NCI-H526 treated with DMSO at 0.1 percent for 48 hours (cell line): ENCODE results near the gene SEMA4F.

Experiments used
- DNase-seq: peaks from one replicate; lab custom pipeline; 2025; lab: John Stamatoyannopoulos, UW

SEMA4F gene

GRCh38 chr2:74659462-74659861, 5.4 kb downstream of the SEMA4F start:
- no peak for DNase-seq

DNA sequence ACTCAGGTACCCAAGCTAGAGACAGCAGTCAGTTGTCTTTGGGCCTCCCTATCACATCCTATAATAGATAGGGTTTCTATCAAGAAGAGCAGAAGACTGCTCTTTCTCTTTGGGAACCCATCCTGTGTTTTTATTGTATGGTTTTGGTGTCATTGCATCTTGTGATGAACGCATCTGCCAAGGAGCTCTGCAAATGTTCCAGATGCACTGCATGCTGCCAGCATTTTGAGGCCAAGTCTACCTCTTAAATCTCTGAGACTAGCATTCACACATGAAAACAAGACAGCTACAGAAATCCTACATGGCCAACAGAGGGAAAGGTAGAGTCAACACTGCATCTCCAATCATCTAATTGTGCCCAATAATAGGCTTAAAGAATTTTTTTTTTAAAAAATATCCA, 14.0 kb downstream of the SEMA4F start:
- no peak for DNase-seq

GRCh38 chr2:74670263-74670662, 16.2 kb downstream of the SEMA4F start:
- DNase-seq: no peak

DNA sequence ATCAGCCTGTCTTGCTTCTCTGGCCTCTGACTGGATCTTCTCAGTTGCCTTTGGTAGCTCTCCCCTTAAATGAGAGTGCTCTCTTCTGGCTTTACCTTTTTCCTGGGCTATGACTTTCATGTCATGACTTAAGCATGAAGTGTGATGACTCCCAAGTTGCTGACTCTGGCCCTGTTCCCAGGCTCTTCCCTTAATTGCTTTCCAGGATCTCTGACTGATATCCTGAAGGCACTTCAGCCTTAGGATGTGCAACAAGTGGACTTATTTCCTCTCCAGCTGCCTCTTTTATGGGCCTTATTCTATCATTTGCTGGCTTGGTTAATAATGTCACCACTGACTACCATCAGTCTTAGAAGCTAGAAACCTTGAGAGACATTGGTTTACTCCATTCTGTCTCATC, 17.4 kb downstream of the SEMA4F start:
- DNase-seq: no peak

DNA sequence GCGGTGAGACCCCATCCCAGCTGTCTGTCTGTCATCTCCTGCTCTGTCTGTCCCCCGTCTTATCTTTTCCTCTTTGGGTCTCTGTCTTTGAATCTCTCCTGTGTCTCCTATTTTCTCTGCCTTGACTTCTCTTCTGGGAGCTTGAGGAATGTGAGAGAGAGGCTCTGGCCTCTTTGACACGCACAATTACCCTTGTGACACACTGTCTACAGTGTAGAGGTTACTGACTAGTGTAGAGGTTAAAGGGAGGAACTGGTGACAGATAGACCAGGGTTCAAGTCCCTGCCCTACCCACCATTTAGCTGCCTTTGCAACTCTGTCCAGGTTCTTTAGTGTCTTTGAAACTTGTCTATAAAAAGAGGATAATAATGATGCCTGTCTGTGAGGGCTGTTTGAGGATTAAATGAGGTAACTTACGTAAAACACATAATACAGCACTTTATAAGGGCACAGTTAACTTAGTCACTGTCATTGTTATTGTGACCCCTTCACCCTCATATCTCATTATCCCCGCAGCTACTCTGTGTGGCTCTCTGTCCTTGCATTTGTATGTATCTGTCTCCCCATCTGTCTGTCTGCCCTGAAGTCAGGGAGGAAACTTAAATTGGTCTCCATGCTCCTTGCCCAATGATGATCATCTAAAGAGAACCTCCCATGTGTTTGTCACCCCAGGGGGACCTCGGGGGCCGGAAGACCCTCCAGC, 19.9 kb downstream of the SEMA4F start:
- no peak for DNase-seq

DNA sequence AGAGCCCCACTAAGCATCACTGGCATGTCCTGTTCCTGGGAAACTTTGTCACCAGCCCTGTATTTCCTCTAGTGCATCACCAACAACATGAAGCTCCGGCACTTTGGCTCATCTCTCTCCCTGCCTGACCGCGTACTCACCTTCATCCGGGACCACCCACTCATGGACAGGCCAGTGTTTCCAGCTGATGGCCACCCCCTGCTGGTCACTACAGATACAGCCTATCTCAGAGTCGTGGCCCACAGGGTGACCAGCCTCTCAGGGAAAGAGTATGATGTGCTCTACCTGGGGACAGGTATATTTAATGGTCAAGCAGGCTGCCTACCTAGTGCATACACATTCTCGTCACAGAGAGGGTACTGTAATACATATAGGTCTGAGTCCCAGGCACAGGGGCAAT, 21.0 kb downstream of the SEMA4F start:
- DNase-seq: no peak

- DNase-seq: no peak
These were observed 22.3 kb downstream of the SEMA4F start for GRCh38 chr2:74676331-74676730.

GRCh38 chr2:74679615-74680014, 25.6 kb downstream of the SEMA4F start:
- no peak for DNase-seq

- no peak for DNase-seq
These were observed 28.5 kb downstream of the SEMA4F start for GRCh38 chr2:74682501-74682900.

- no peak for DNase-seq
These were observed 31.4 kb downstream of the SEMA4F start for GRCh38 chr2:74685408-74685807.

- no peak for DNase-seq
These were observed 34.8 kb downstream of the SEMA4F start for GRCh38 chr2:74688881-74689280.

- DNase-seq: no peak
These were observed 35.6 kb downstream of the SEMA4F start for GRCh38 chr2:74689671-74690070.

DNA sequence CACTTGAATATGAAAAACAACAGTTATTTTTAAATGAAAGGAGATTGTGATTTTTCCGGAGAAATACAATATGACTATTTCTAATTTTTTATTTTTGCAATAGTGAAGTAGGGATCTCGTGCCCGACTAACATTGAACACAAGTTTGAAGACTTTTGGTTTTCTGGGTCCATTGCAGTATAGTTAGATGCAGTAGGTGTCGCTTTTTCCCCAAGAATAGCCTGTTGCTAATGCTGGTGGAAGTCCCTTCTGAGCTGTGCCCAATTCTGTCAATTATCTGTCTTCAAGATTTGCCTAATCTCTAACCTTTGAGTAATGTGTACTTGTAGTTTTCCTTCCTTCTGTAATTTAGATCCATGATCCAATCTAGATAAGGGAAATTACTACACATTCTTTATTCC, 36.5 kb downstream of the SEMA4F start:
- peak; percentile 43 for DNase-seq

DNA sequence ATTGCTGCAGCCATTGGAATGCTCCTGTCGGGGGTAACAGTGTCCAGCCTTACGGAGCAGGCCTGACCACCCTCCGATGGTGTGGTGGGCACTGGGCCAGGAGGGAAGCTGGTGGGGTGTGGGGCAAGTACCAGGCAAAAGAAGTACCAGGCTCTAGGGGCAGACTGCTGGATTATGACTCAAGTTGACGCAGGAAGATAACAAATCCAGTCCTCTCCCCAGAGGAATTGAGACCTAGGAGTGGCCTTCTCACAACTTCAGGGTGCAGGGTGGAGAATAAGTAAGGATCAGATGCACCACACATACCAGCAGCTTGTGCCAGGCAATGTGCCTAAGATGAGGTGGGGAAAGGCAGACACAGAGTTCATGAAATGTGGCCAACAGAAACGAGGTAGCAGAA, 37.9 kb downstream of the SEMA4F start:
- no peak for DNase-seq

GRCh38 chr2:74693213-74693612, 39.2 kb downstream of the SEMA4F start:
- no peak for DNase-seq

DNA sequence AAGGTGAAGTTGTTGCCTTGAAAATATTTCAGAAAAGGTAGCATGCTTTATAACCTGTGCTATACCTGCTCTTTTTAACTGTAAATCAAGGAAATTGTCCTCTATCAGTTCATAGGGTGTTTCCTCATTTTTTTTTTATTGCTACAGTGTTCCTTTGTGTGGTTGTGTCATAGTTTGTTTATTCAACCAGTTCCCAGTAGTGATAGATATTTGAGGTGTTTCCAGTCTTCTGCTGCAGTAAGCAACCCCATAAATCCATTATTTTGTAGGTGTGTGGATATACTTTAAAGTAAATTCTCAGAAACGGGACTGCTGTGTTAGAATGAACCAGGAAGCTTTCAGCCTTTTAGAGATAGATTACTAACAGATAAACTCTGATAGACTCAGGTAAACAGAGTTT, 39.6 kb downstream of the SEMA4F start:
- DNase-seq: no peak

DNA sequence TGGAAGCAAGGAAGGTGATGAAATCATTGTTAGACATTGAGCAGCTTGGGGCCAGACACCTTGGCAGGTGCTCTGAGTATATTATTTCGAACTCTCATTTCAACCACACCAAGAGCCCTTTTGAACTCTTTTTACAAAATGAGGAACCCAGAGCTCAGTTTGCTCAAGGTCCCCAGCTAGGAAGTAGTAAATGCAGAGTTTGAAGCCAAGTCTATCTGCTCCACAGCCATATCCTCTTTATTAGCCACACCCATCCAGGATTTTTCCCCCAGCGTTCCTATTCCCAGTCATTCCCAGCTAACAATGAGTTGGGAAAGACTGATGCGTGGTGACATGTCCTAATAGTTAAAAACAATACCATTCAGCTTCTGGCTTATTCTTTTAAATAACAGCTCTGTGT, 40.2 kb downstream of the SEMA4F start:
- no peak for DNase-seq

DNA sequence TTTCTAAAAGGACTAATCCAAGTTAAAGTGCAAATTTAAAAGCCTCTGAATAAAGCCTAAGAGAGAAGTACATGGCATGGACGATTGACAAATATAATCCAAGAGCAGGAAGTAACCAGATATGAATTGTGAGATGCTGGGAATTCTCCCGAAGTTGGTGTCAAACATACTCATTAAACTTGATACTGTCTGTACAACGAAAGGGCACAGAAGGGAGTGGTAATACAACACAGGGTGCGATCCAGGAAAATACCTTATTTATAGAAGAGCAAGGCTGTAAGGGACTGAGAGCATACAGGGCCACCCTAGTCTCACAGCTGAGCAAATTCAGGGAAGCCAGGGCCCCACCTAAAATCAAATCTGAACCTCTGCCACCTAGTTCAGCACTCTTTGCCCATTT, 41.6 kb downstream of the SEMA4F start:
- DNase-seq: no peak

GRCh38 chr2:74696829-74697228, 42.8 kb downstream of the SEMA4F start:
- DNase-seq: no peak

DNA sequence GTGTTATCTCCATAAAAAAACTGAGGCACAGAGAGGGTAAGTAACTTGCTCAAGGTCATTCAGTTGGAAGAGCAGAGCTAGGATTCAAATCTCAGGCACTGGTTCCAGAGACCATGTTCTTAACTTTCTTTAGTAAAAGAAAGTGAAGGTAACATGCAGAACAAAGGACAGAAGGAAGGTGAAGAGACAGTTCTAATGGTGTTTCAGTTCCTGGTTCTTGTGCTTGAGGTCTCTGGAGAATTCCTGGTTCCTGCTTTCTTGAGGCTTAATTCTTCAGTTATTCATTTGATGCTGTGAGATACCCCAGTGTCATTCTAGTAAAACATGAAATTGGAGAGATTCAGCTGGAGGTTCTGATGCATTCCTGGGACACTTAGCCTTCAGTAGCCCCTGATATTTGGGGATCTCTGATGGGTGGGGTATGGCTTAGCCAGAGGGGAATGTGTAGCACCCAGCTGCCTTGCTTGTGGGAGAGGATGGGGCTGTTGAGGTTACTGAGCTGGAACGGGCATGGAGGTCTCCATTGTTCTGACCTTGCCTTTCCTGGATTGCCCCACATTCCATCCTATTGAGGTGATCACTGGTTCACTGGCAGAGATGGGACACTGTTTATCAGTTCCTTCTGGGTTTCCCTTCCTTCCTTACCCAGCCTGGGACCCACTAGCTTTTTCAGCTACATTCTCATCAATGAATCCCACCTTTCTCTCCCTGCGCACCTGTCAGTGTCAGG, 46.8 kb downstream of the SEMA4F start:
- DNase-seq: no peak

DNA sequence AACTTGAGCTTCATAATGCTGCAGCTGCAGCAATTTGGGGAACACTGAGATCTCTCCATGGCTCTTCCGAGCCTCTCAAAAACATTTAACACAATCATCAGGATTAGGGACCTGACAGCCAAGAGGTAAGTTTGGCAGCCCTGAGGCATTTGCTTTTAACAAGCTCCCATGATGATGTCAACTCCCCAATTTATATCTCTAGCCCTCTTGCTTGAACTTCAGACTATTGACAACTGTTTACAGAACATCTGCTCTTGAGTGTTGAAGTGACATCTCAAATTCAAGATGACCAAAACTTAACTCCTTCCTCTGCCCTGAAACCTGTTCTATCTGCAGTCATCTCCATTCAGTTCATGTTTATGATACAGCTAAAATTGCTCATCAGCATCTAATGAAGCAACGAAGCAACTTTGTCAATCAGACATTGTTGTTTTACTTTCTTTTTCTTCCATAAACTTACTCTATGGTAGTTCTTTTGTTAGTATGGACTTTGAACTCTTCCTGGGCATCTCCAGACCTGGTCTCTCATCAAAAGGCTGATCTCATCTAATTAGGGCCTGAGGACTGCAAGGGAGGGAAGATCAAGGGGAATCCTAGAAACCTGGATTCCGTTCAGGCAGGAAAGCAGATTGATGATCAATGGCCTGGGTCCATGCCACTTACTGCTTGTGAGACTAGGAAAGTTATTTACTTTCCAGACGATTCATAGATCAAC, 48.1 kb downstream of the SEMA4F start:
- no peak for DNase-seq

- no peak for DNase-seq
These were observed 49.3 kb downstream of the SEMA4F start for GRCh38 chr2:74703373-74703772.

GRCh38 chr2:74704216-74704615, 50.2 kb downstream of the SEMA4F start:
- DNase-seq: no peak
